IMR-90 (cell line): ENCODE data around the gene DARS1.

Source experiments
- CTCF ChIP-seq: conservative IDR thresholded peaks from 2 replicates; pipeline ENCODE4 v1.5.1; 2012; ENCODE audit warnings: mild to moderate bottlenecking, low read depth, low read length, improper control_type of control experiment
- POLR2A ChIP-seq: IDR thresholded peaks from 2 replicates; pipeline ENCODE4 v1.6.1; 2012; ENCODE audit warnings: mild to moderate bottlenecking, low read depth, low read length
- SMC3 ChIP-seq: fragments of 150-350 bp; IDR thresholded peaks from 2 replicates; pipeline ENCODE4 v1.6.1; 2016; ENCODE audit warnings: low read depth, mild to moderate bottlenecking, antibody characterized with exemption, low read length, moderate library complexity

- no peak for TF ChIP-seq POLR2A
- no peak for TF ChIP-seq CTCF
- TF ChIP-seq SMC3: no peak
Observed at GRCh38 chr2:135997380-135997779, 12.0 kb upstream of the DARS1 start.
